ENCODE measurements around the gene LRRC8D.
"Not testable (repeated sequence)": the region's sequence is repeated elsewhere in the genome, so short reads cannot be mapped to it uniquely, and the experiment has no call there.

The LRRC8D gene

DNA sequence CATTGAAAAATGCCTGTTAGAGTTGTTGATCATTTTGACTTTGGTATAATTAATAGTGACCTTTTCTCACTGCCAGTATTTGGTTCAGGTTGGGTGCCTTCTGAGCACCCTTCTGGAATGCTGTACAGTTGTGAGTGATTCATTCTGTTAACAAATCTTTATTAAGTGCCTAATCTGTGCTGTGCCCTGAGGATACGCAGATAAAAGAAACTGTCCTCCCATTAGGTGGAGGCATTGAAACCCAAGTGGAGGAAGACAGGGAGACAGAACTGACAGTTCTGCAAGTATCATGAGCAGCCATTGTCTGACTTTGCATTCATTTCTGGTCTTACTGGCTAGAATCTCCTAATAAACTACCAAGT, 97.9 kb downstream of the LRRC8D start:
- no peak for DNase-seq

DNA sequence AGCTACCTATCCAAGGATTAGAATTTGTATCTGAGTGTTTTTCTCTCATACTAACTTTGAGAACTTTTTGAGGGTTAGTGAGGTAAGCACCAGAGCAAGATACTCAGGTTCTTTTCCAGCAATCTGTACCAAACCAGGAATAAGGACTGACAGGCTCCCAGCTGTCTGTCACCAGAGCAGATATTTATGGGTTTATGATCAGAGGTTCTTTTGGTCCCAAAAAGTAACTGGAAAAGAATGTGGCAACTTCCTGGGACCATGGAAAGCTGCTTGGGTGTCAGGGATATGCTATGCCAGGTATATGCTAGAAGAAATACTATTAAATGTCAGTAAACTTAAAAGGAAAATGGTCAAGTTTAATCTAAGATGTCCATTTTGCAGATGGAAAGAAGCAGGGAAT, 98.3 kb downstream of the LRRC8D start:
- no peak for DNase-seq

DNA sequence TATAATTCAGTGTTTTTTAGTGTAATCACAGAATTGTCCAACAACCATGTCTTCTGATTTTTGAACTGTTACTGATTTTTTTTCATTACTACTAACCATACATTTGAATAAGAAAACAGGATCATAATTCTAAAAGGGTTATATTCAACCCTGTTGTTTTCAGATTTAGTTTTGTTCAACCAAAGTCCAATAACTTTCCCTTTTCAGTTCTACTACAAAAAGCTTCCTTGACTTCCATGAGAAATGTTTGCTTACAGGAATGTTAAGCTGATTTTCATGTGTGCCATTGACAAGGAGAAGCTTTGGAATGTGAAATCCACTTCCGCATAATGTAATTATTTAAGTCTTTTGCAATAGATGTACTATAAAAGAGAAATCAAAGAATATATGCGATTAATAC, 102.1 kb downstream of the LRRC8D start:
- DNase-seq = no peak

DNA sequence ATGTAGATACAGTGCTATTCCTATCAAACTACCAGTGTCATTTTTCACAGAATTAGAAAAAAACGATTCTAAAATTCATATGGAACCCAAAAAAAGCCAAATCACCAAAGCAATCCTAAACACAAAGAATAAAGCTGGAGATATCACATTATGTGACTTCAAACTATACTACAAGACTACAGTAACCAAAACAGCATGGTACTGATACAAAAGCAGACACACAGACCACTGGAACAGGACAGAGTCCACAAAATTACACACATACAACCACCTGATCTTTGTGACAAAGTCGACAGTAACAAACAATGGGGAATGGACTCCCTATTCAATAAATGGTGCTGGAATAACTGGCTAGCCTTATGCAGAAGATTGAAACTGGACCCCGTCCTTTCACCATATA, 102.7 kb downstream of the LRRC8D start:
- DNase-seq = no peak

GRCh38 chr1:89924075-89924474, 103.2 kb downstream of the LRRC8D start:
- DNase-seq = not testable (repeated sequence)

- no peak for DNase-seq
Measured at GRCh38 chr1:89927049-89927448, 106.2 kb downstream of the LRRC8D start.

DNA sequence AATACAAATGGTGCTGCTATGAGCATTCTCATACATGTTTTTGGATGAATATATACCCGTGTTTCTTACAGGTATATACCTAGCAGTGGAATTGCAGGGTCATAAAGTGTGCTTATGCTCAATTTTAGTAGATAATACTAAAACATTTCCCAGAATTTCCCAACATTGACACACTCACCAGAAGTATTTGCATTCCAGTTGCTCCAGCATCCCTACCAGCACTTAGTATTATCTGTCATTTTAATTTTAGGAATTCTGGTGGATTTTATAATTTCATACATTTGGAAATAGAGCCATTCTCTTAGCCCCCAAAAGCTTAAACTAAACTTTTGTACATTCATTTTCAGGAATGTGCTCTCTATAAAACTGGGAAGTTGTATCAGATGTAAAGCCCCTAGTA, 106.6 kb downstream of the LRRC8D start:
- no peak for DNase-seq

GRCh38 chr1:89928506-89928905, 107.7 kb downstream of the LRRC8D start:
- no peak for DNase-seq

DNA sequence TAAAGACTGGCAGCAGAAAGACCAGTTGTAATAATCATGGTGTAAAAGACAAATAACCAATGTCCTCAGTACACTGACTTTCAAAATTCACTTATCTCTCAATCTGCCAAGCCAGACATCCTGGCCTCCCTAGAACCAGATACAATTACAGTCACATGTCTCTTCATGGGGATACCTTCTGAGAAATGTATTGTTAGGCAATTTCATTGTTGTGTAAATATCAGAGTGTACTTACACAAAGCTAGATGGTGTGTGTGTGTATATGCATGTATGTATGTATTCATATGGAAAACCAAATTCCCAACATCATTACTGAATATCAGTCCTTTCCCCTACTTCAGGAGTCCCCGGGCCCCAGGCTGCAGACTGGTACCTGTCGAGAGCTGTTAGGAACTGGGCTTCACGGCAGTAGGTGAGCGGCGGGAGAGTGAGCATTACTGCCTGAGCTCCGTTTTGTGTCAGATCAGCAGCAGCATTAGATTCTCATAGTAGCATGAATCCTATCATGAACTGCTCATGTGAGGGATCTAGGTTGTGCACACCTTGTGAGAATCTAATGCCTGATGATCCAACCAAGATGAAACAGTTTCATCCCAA, 108.7 kb downstream of the LRRC8D start:
- no peak for DNase-seq

GRCh38 chr1:89930579-89930978, 109.7 kb downstream of the LRRC8D start:
- no peak for DNase-seq

GRCh38 chr1:89931964-89932363, 111.1 kb downstream of the LRRC8D start:
- DNase-seq = no peak

GRCh38 chr1:89932598-89933364, 111.9 kb downstream of the LRRC8D start:
- DNase-seq = no peak

DNA sequence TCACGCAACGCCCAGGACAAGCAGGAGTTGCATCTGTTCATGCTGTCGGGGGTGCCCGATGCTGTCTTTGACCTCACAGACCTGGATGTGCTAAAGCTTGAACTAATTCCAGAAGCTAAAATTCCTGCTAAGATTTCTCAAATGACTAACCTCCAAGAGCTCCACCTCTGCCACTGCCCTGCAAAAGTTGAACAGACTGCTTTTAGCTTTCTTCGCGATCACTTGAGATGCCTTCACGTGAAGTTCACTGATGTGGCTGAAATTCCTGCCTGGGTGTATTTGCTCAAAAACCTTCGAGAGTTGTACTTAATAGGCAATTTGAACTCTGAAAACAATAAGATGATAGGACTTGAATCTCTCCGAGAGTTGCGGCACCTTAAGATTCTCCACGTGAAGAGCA, 113.6 kb downstream of the LRRC8D start:
- DNase-seq = no peak

- DNase-seq = no peak
Measured at GRCh38 chr1:89935235-89935634, 114.4 kb downstream of the LRRC8D start.

DNA sequence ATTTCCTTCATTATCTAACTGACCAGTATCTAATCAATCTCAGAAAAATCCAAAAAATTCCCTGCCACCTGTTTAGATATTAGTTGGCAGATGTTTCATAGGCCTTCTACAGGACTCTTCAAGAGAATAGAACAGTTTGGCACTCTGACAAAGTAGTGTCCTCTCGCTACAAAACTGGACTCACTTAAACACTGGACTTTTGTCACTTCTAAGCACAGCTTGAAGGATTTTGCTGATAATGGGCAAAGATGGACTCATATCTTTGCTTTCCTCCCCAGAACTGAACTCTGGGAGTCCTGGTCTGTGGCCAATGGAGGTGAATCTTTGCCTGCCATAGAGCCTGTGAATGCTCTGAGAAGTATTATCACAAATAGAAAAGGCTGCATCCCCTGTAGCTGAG, 115.9 kb downstream of the LRRC8D start:
- DNase-seq = no peak

DNA sequence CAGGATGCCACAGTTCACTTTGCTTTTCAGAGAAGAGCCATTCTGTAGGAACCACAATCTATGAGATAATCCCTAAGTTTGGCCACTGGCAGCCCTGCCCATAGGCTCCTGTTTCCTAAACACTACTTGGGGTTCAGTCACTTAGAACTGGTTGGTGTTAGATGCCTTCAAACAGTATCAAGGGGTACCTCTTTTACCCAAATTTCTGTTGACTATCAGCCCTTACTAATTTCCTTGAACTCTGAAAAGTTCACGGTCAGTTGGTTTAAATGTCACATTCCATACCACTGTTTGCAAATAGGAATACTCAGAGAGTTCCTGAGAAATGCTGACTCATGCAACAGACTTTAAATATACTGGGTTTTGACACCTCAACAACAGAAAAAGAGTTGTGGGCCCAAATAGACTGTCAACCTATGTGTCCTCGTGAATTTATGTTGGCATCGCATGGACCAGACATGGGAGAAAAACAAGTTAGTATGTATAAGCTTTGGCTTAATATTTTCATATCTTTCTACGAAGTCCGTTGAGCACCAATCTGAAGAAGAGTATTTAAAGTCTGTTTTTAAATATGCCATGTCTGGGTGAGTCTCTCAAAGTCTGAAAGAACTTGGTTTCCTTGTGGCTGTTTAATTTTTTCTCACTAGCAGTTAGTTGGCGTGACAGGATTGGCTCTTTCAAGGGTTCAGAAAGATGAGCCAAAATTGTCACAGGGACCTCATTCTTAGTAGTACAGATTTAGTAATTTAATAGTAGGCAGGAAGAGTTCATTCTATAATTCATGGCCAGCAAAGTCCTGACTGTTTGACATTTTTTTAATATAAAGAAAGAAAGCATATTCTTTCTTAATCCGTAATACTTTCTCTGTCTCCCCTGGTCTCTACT, 117.6 kb downstream of the LRRC8D start:
- DNase-seq = no peak

- DNase-seq = no peak
Measured at GRCh38 chr1:89939059-89939570, 118.3 kb downstream of the LRRC8D start.

DNA sequence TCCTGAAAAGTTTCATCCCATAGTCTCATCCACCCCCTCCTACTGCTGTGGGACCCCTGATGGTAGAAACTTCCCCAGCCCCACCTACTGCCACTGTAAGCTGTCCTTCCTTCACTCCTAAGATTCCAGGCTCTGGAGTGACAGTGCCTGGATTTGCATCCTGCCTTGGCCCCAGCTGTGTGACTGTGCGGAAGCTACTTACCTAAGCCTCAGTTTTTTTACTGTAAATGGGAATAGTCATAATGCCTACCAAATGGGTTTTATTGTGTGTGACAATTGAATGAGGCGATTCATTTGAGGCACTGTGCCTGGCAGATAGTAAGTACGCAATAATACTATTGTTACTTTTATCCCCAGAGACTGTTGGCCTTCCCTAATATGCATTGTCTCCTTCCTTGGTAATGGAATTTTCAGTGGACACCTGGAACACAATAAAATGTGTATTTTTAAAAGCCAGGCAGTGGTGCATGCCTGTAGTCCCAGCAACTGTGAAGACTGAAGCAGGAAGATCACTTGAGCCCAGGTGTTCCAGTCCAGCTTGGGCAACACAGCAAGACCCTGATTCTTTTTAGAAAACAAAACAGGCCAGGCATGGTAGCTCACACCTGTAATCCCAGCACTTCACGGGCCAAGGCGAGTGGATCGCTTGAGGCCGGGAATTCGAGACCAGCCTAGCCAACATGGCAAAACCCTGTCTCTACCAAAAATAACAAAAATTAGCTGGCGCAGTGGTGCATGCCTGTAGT, 119.0 kb downstream of the LRRC8D start:
- DNase-seq = no peak

- DNase-seq = no peak
Measured at GRCh38 chr1:89941110-89941766, 120.4 kb downstream of the LRRC8D start.

GRCh38 chr1:89942014-89942413, 121.2 kb downstream of the LRRC8D start:
- DNase-seq = no peak

- DNase-seq = no peak
Measured at GRCh38 chr1:89942825-89943658, 122.2 kb downstream of the LRRC8D start.
